ENCODE data around the gene MZF1.
A peak's percentile ranks its signal among the peaks of the same experiment; 100 is the strongest.

DNA sequence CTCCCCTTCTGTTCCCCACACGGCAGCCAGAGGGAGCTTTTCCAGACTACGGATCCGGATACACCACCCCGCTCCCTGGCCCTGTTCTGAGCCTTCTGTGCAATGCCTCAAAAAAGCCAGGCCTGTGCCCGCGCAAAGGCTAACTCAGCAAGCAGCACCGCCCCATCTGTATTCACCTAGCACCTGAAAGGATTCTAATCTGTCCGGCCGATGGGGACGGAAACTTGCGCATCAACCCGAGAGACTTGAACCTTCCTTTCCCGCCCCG, 54.1 kb downstream of the MZF1 start:
- TF ChIP-seq, protein P1, sequence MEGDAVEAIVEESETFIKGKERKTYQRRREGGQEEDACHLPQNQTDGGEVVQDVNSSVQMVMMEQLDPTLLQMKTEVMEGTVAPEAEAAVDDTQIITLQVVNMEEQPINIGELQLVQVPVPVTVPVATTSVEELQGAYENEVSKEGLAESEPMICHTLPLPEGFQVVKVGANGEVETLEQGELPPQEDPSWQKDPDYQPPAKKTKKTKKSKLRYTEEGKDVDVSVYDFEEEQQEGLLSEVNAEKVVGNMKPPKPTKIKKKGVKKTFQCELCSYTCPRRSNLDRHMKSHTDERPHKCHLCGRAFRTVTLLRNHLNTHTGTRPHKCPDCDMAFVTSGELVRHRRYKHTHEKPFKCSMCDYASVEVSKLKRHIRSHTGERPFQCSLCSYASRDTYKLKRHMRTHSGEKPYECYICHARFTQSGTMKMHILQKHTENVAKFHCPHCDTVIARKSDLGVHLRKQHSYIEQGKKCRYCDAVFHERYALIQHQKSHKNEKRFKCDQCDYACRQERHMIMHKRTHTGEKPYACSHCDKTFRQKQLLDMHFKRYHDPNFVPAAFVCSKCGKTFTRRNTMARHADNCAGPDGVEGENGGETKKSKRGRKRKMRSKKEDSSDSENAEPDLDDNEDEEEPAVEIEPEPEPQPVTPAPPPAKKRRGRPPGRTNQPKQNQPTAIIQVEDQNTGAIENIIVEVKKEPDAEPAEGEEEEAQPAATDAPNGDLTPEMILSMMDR (conservative IDR thresholded peaks at IDR 0.05 in 1 of 2, IDR thresholded peaks at IDR 0.05 in 1 of 2; ENCODE audit: low read depth in 1 of 2, low read length in 2 of 2): peak; percentile 68 to 80
- no peak for TF ChIP-seq EZH2 (IDR thresholded peaks at IDR 0.05; ENCODE audit: low read length, missing control alignments)

Measured in fibroblast of lung (primary cell).